ENCODE measurements around the gene FXN. TPM values are rescaled to one million over a fixed set of nuclear protein-coding genes. Genes with fewer than 3 reads are reported as not detected.
"Not testable (repeated sequence)": the region's sequence is repeated elsewhere in the genome, so short reads cannot be mapped to it uniquely, and the experiment has no call there.

Gene FXN
- total RNA-seq, 4 donors from 2014 or later: 4.6 to 13.2 (median 8.1) TPM

DNA sequence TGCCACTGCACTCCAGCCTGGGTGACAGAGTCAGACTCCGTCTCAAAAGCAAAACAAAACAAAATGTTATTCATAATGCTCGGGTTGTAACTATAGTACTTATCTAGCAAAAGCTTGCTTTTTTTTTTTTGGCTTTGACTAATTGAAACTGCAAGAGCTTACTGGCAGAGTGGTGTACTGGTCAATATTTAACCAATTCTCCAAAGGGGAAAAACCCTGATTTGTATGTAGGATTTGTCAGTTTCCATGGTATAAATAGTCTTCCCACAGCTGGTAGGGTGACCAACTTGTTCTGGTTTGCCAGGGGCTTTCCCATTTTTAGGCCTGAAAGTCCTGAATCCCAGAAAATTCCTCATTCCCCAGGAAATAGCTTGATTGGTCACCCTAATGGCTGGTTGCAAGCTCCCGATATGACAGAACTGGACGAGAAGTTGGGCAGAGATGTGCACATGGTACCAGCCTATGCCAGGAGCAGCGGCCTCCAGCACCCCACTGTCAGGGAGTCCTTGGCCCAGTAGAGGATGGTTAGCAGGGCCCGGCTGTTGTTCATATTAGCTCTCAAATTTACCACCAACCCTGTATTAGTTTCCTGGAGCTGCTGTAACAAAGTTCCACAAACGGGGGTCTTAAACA, 58.0 kb downstream of the FXN start:
- no peaks in the 10 kb centered on the region for H3K27me3 ChIP-seq

DNA sequence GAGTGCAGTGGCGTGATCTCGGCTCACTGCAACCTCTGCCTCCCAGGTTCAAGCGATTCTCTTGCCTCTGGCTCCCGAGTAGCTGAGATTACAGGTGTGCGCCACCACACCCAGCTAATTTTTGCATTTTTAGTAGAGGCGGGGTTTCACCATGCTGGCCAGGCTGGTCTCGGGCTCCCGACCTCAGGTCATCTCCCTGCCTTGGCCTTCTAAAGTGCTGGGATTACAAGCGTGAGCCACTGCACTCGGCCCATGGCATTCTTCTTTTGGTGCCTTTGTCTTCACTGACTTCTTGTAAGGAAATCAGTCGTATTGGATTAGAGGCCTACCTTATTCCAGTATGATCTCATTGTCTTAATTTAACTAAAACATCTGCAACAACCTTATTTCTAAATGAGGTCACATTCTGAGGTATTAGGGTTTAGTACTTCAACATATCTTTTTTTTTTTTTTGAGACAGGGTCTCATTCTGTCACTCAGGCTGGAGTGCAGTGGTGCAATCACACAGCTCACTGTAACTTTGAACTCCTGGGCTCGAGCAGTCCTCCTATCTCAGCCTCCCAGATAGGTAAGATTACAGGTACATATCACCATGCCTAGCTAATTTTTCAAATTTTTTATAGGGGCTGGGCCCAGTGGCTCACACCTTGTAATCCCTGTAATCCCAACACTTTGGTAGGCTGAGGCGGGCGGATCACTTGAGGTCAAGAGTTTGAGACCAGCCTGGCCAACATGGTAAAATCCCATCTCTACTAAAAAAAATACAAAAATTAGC, 59.0 kb downstream of the FXN start:
- 95 to 98% methylated on average over 4 to 12 of the region's 14 CpGs for WGBS, 2 donors (ENCODE audit: low coverage in 1 of 2)
- H3K27me3 ChIP-seq, H3K9me3 ChIP-seq, H3K4me3 ChIP-seq, ATAC-seq, H3K36me3 ChIP-seq, H3K27ac ChIP-seq: not testable (repeated sequence)
- peaks cover 4 to 19% (median 5%) of the 10 kb centered on the region in 3 donors for H3K4me1 ChIP-seq

More for the DNA sequence above, 58.0 kb downstream of the FXN start:
- no peak for ATAC-seq
- Histone ChIP-seq H3K36me3 (no peaks in the 10 kb centered on the region), H3K4me1 (peaks cover 4 to 21% (median 5%) of the 10 kb centered on the region in 3 donors), H3K4me3 (no peak overlapping the region), H3K9me3 (no peaks in the 10 kb centered on the region), H3K27ac (no peak overlapping the region)
- TF ChIP-seq POLR2A (IDR thresholded peaks at IDR 0.05): no peak
- TF ChIP-seq, protein P1, sequence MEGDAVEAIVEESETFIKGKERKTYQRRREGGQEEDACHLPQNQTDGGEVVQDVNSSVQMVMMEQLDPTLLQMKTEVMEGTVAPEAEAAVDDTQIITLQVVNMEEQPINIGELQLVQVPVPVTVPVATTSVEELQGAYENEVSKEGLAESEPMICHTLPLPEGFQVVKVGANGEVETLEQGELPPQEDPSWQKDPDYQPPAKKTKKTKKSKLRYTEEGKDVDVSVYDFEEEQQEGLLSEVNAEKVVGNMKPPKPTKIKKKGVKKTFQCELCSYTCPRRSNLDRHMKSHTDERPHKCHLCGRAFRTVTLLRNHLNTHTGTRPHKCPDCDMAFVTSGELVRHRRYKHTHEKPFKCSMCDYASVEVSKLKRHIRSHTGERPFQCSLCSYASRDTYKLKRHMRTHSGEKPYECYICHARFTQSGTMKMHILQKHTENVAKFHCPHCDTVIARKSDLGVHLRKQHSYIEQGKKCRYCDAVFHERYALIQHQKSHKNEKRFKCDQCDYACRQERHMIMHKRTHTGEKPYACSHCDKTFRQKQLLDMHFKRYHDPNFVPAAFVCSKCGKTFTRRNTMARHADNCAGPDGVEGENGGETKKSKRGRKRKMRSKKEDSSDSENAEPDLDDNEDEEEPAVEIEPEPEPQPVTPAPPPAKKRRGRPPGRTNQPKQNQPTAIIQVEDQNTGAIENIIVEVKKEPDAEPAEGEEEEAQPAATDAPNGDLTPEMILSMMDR (IDR thresholded peaks at IDR 0.05): no peak
- no peak for TF ChIP-seq EP300 (IDR thresholded peaks at IDR 0.05)
- TF ChIP-seq POLR2AphosphoS5 (IDR thresholded peaks at IDR 0.05): no peak
- WGBS, 2 donors (ENCODE audit: low coverage in 1 of 2): 86 to 96% methylated on average over 3 of the region's 7 CpGs

DNA sequence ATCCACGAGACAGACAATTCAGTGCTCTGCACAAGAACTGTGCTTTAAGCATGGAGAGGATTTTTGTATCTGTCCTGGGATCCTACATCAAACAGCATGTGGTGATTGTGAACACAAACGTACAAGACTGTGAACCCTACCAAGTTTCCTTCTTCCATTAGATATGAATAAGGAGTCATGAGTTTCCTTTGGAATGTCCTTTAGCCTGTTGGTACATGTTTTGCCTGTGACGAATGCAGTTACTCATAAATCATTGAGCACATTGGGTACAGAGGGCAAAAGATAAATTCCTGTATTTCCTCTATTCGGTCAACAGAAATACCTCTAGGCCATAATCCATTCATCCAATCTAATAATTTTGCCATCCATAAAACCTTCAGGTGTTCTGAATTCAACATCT, 61.5 kb downstream of the FXN start:
- no peak overlapping the region for H3K27ac ChIP-seq
- no peak for ATAC-seq
- H3K4me1 ChIP-seq: no peaks in the 10 kb centered on the region
- 43 to 76% methylated on average over 2 to 4 of the region's 4 CpGs for WGBS, 2 donors (ENCODE audit: low coverage in 1 of 2)
- no peaks in the 10 kb centered on the region for H3K27me3 ChIP-seq
- no peaks in the 10 kb centered on the region for H3K36me3 ChIP-seq
- TF ChIP-seq POLR2A (IDR thresholded peaks at IDR 0.05) (no peak), EP300 (IDR thresholded peaks at IDR 0.05) (no peak), POLR2AphosphoS5 (IDR thresholded peaks at IDR 0.05) (no peak)
- TF ChIP-seq, protein P1 (IDR thresholded peaks at IDR 0.05): no peak
- no peak overlapping the region for H3K4me3 ChIP-seq
- H3K9me3 ChIP-seq: no peaks in the 10 kb centered on the region

DNA sequence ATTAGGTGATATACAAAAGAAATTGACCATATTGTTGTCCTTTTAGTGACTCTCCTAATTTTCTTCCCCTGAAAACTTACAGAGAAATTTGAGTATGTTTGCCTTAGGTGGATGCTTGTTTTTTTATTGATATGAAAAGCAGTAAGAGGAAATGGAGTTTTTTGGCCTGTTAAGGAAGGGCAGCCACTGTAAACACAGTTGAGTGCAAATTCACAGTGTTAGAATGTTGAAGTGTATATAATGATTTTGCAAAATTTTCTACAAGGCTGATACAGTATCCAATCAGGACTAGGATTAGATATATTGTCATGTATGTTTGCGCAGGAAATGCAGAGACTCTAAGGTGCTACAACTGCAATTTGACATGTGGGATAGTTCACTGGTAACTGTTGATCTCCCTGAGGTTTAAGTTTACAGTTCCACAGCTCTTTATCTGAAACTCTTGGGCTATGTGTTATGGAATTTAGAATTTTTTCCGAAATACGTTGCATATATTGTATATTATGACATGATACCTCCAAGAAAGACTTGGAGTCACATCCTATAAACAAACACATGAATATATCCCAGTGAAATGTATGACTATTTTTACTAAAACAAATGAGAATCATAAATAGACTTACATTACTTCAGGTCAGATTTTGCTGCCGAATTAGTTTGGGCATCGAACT, 62.5 kb downstream of the FXN start:
- no peak overlapping the region for H3K27ac ChIP-seq
- ATAC-seq: no peak
- H3K27me3 ChIP-seq: no peaks in the 10 kb centered on the region
- H3K36me3 ChIP-seq: no peaks in the 10 kb centered on the region
- no peak overlapping the region for H3K4me3 ChIP-seq
- no peaks in the 10 kb centered on the region for H3K9me3 ChIP-seq
- whole genome bisulfite sequencing, 2 donors (ENCODE audit: low coverage in 1 of 2): 88 to 93% methylated on average over 5 of the region's 5 CpGs
- no peak for TF ChIP-seq POLR2AphosphoS5 (IDR thresholded peaks at IDR 0.05)
- TF ChIP-seq, protein P1 (IDR thresholded peaks at IDR 0.05): no peak
- no peak for TF ChIP-seq POLR2A (IDR thresholded peaks at IDR 0.05)
- TF ChIP-seq EP300 (IDR thresholded peaks at IDR 0.05): no peak
- no peaks in the 10 kb centered on the region for H3K4me1 ChIP-seq

DNA sequence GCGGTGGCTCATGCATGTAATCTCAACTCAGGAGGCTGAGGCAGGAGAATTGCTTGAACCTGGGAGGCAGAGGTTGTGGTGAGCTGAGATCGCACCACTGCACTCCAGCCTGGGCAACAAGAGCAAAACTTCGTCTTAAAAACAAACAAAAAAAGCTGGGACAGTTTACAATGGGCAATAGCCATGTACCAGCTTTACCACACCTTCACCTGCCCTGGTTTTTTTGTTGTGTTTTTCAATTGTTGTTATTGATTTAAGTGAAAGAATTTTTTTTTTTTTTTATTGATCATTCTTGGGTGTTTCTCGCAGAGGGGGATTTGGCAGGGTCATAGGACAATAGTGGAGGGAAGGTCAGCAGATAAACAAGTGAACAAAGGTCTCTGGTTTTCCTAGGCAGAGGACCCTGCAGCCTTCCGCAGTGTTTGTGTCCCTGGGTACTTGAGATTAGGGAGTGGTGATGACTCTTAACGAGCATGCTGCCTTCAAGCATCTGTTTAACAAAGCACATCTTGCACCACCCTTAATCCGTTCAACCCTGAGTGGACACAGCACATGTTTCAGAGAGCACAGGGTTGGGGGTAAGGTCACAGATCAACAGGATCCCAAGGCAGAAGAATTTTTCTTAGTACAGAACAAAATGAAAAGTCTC, 67.9 kb downstream of the FXN start:
- WGBS, 2 donors (ENCODE audit: low coverage in 1 of 2): 100% methylated on average over 2 to 4 of the region's 7 CpGs
- not testable (repeated sequence) for H3K36me3 ChIP-seq, H3K27ac ChIP-seq, H3K4me3 ChIP-seq, H3K9me3 ChIP-seq, H3K4me1 ChIP-seq, ATAC-seq, H3K27me3 ChIP-seq
